GM19328 (cell line): ENCODE results near the gene MMEL1.

Experiments
- ATAC-seq: cut with Tn5 transposase; IDR thresholded peaks from one replicate; pipeline ENCODE4 v1.9.1; 2021; ENCODE audit warnings: mild to moderate bottlenecking, moderate library complexity; ENCODE audit not compliant: unreplicated experiment

MMEL1 gene

DNA sequence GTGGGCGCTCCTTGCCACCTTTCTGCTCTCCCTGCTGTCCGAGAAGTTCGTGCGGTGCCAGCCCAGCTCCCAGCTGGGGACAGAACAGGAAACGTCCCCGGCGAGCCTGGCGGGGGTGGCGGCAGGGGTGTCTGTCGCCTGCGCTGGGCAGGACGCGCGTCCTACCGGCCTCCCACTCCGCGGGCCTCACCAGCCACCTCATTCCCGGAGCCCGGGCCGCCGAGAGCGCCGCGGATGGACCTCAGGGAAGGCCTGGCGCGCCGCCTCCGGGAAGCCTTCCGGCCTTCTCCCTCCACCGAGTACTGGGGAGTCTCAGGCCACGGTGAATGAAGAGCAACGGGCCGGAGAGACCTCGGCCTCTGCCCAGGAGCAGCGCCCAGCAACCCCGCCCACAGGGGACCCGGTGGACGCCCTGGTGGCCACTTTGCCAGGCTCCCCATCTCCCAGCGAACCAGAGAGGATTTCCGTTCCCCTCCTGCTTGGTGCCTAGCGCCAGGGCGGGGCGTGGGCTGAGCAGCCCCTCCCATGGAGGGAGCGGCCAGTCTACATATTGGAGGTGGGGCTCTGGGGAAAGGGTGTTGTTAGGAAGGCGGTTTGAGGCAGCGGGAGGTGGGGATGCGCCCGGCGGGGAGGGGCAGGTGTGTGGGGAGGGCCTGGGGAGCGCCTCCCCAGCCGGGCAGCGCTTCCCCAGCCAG, 86.2 kb downstream of the MMEL1 start:
- peak; percentile 30 for ATAC-seq

DNA sequence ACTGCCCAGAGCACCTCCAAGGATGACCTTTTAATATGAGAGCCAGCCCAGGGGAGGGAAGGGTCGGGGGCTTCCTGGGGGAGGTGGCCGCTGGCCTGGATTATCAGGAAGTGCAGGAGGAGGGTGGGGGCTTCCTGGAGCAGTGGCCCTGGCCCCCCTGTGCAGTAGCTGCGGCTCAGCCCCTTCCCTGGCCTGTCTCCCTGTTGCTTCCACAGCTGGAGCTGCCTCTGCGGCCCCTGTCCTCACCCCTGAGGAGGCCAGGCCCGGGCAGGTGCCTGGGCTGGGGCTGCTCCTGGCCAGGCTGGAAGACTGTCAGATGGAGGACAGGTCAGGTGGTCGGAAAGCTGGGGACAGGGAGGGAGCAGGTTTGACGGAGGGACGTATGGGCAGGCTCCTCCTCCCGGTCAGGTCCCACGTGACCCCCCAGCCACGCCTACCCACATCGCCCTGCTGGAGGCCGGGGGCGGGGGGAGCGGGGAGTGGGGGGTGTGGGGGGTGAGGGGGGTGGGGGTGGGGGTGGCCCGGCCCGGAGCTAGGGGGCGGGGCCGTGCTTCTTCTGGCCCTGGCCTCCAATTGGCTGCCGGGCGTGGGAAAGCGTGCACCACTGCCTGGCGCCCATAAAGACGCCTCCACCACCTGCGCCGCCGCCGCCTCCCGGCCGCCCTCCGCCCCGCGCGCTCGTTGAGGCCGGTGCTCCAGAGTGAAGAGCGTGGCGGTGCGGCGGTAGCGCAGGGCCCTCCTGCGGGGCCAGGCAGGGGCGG, 86.9 kb downstream of the MMEL1 start:
- ATAC-seq = peak; percentile 36

DNA sequence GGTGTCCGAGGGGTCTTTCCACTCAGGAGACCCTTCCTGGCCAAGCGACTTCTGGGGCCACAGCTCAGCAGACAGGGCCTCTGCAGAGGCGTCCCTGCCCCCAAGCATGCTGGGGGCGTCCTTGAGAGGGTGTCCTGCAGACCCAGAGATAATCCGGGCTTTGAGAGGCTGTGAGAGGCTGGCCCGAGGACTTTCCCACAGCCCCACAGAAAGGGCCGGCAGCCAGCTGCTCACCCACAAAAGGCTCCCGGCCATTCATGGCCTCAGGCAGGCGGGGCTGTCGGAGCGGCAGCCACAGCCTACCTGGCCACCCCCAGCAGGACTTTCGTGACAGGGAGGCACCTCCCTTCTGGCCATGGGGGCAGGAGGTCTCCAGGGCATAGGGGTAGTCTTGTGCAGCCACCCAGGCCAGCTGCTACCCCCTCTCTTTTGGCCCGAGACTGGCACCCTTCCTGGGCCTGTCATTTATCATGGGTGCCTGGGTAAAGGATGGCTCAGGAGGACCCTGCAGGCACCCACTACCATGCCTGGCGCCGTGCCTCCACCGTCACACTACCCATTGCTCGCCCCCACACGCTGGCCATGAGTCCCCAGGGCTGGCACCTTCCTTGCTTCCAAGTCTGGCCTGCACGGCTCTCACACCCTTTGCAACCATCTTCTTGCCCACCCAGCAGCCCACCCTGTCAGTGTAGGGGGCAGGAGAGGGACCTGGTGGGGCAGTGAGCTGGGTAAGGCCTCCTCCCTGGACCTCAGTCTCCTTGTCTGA, 87.8 kb downstream of the MMEL1 start:
- no peak for ATAC-seq

DNA sequence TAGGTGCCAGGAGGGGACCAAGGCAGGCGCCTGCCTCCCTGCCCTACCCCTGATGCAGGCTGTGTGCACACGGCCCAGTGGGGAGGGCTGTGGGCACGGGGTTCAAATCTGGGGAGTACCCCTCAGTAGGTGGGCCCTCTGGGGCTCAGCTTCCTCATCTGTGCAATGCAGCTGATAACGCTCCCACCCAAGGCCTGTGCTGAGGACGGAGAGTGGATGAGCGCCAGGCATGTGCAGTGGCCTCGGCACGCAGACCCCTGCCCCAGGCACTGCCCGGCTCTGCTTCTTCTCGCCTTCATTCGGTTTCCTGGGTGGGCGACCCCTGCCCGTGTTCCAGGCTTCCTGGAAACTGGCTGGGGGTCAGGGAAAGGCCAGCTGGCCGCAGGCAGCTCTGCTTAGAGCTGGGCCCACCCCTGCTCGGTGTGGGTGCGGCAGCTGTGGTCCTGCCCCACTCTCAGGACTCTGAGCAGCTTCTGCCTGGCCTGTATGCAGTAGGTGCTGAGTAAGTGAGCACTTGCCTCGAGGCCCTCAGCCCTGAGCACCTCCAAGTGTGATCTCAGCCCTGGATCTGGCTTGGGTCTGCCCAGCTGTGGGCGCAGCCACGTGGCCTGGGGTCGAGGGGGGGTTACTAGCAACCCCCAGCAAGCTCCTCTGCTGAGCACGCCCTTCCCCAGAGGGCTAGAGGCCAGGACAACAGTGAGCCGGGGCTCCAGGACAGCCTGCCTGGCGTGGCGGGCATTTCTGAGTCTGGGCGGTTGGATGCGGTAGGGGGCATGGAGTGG, 88.5 kb downstream of the MMEL1 start:
- ATAC-seq = no peak

DNA sequence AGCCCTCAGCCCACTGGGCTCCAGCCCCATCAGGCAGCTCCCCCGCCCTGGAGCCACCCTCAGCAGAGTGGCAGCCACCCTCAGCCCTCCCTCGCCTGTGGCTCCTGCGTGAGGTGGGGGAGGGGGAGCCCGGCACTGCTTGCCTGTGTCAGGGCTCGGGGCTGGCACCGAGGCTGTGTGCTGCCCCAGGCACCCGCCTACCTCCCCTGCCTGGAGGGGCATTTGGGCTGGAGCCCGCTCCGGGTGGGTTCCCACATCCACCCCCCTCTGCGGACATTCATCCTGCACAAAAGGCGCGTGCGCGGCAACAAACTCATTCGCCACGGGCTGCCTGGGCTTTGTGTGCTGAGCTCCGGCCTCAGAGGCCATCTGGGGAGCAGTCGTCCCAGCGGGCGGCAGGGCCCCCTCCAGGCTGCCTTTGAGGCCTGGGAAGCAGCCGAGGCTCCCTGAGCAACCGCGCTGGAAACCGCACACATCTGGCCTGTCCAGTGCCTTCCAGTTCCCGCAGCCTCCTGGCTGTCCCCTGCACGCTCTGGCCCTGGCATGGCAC, 89.2 kb downstream of the MMEL1 start:
- ATAC-seq = no peak

DNA sequence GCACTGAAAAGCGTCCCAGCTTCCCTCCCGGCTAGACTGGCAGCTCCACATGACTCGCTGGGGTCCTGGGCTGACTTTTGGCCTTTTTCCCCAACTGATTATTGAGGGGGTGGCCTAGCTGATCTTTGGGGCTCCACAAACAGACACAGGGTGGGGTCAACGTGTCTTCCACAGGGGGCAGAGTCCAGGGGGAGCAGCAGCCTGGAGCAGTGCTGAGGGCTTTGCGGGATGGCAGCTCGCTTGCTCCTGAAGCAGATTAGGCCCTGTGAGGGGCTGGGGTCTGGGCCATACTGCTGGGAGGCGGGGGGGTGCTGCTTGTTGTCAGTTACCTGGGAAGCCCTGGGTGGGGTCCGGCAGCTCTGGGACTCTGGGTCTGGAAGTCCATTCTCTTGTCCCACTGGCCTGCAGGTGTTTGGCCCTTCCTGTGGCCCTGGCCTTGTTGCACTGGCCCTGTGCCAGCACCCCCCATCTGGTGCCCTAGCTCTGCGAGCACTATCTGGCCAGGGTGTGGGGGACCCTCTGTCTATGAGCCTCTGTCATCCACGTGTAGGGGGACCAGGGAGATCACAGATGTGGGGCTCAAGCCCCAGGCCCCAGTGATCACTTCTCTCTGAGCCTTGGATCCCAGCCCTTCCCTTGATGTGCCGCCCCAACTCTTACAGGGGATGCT, 90.4 kb downstream of the MMEL1 start:
- no peak for ATAC-seq

DNA sequence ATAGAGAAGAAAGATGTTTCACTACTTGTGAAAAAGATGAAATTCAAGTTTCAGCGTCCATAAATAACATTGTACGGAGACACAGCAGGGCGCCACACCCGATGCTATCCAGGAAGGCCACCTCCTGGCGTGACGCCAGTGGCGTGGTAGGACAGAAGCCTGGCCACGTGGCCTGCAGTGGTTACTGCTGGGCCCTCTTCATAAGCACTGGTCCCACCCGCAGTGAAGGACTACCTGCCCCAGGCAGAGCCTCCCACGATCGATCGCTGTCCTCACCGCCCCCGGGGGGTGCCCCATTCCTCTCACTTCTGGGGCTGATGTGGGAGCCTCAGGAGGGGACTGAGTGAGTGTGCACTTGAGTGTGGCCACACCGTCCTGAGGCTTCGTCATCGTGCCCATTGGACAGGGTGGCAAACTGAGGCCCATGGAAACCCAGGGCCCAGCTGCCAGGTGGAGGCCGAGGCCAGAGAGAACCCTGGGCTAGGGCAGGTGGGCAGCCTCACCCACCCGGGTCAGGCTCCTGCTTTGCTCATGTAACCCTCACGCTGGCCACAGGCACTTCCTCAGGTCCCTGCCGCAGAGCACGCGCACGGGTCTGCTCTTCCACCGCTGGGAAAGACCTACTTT, 91.1 kb downstream of the MMEL1 start:
- no peak for ATAC-seq

DNA sequence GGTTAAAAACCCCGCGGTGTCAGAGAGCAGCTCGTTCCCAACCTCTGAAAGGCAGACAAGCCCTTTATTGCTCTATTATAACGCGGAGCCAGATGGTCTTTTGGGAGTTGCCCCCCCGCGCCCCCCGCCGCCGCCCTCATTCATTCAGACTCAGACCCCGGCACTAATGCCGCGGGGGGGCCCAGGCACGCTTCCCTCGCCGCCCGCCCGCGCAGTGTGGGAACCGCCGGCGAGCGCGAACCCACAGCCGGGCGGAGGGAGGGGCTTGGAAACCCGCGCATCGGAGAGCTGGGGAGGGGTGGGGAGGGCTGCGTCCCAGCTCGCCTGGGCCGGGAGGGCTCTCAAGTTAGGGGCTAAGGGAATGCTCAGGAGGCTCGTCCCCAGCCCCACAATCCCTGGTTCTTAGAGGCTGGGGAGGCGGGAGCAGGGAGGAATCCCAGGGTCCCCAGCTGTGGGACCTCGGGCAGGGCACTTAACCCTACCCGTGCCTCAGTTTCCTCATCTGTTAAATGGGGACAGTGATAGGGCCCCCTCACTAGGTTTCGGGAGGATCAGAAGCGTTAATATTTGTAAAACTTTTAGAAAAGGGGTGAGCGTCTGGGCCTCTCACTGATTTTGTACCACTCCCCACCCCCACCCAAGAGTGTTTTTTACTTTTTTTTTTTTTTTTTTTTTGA, 91.9 kb downstream of the MMEL1 start:
- no peak for ATAC-seq
